ENCODE data around the gene MUC4. TPM values are rescaled to one million over a fixed set of nuclear protein-coding genes. Genes with fewer than 3 reads are reported as not detected.
"Not testable (repeated sequence)": the region's sequence is repeated elsewhere in the genome, so short reads cannot be mapped to it uniquely, and the experiment has no call there.

Gene MUC4
- total and polyA plus RNA-seq, 2 donors from 2014 or later = 0.19 TPM; not detected in 1

- FAIRE-seq (no peak), DNase-seq (peak; percentile 71 to 82 (median 76))
- H3K27me3 ChIP-seq (ENCODE audit: control insufficient read depth, insufficient read depth, low read length) = no peaks in the 10 kb centered on the region
- no peak overlapping the region for H3K4me3 ChIP-seq (ENCODE audit: low read length in 3 of 3)
- H3K9me3 ChIP-seq (ENCODE audit: control insufficient read depth in 2 of 3, insufficient read depth in 1 of 3, low read length in 3 of 3) = no peaks in the 10 kb centered on the region
- no peak for TF ChIP-seq CTCF (IDR thresholded peaks at IDR 0.05; ENCODE audit: borderline replicate concordance, extremely low read depth, insufficient read depth)
- intact Hi-C loops (cut with DNase I) = no loop called here
- no peak overlapping the region for H3K9ac ChIP-seq (ENCODE audit: low read length in 3 of 3)
- peaks cover 0 to 7% (median under 1%) of the 10 kb centered on the region in 3 donors for H3K4me1 ChIP-seq (ENCODE audit: control insufficient read depth in 2 of 3, insufficient read depth in 2 of 3, low read depth in 1 of 3, low read length in 3 of 3)
- H3K36me3 ChIP-seq (ENCODE audit: control insufficient read depth in 2 of 3, insufficient read depth in 3 of 3, low read length in 3 of 3) = peaks cover 0 to 47% (median 34%) of the 10 kb centered on the region in 3 donors
- no peak overlapping the region for H3K27ac ChIP-seq (ENCODE audit: low read depth in 2 of 2, low read length in 2 of 2)
Measured at GRCh38 chr3:195732940-195733339, 78.8 kb downstream of the MUC4 start.

GRCh38 chr3:195731356-195731905 lies 80.3 kb downstream of the MUC4 start:
- H3K4me1 ChIP-seq (ENCODE audit: control insufficient read depth in 2 of 3, insufficient read depth in 2 of 3, low read depth in 1 of 3, low read length in 3 of 3) = peaks cover 0 to 7% (median 4%) of the 10 kb centered on the region in 3 donors
- DNase-seq = peak in 1 of 5 donors; percentile 51
- H3K36me3 ChIP-seq (ENCODE audit: control insufficient read depth in 2 of 3, insufficient read depth in 3 of 3, low read length in 3 of 3) = peaks cover 0 to 40% (median 29%) of the 10 kb centered on the region in 3 donors
- intact Hi-C loops (cut with DNase I) = no loop called here
- H3K4me3 ChIP-seq (ENCODE audit: low read length in 3 of 3) = no peak overlapping the region
- H3K27me3 ChIP-seq (ENCODE audit: control insufficient read depth, insufficient read depth, low read length) = no peaks in the 10 kb centered on the region
- H3K27ac ChIP-seq (ENCODE audit: low read depth in 2 of 2, low read length in 2 of 2) = no peak overlapping the region
- no peak for TF ChIP-seq CTCF (IDR thresholded peaks at IDR 0.05; ENCODE audit: borderline replicate concordance, extremely low read depth, insufficient read depth)
- no peak overlapping the region for H3K9ac ChIP-seq (ENCODE audit: low read length in 3 of 3)
- H3K9me3 ChIP-seq (ENCODE audit: control insufficient read depth in 2 of 3, insufficient read depth in 1 of 3, low read length in 3 of 3) = no peaks in the 10 kb centered on the region
- no peak for FAIRE-seq

DNA sequence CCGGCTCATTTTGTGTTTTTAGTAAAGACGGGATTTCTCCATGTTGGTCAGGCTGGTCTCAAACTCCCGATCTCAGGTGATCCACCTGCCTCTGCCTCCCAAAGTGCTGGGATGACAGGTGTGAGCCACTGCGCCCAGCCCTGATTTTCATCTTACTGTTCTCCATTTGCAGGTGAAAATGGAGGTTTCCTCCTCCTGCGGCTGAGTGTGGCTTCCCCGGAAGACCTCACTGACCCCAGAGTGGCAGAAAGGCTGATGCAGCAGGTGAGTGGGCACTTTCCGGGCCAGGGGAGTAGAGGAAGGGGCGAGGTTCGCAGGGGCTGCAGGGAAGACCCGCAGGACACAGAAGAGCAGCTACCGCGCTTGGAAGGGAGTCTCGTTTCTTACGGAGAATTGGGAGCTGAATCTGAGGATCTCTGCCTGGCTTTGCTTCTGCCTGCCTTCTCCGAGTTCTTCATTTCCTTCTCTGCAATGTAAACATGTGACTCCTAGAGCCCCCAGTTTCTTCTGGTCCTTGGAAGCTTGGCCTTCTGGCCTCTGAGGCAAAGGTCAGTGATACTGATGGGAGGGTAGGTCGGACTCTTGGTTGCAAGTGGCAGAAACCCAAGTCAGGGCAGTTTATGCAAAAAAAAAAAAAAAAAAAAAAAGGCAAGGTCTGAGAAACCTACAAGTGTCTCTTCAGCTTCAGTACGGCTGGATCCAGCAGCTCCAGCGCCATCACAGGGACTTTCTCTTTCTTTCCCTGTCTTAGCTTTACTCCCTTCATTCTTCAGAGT lies 82.1 kb downstream of the MUC4 start:
- Histone ChIP-seq H3K9me3 (ENCODE audit: control insufficient read depth in 2 of 3, insufficient read depth in 1 of 3, low read length in 3 of 3) (no peaks in the 10 kb centered on the region), H3K9ac (ENCODE audit: low read length in 3 of 3) (no peak overlapping the region), H3K27me3 (ENCODE audit: control insufficient read depth, insufficient read depth, low read length) (no peaks in the 10 kb centered on the region), H3K4me3 (ENCODE audit: low read length in 3 of 3) (no peak overlapping the region), H3K27ac (ENCODE audit: low read depth in 2 of 2, low read length in 2 of 2) (peak overlapping the region in 1 of 2 donors; percentile 43), H3K36me3 (ENCODE audit: control insufficient read depth in 2 of 3, insufficient read depth in 3 of 3, low read length in 3 of 3) (peaks cover 0 to 26% (median 18%) of the 10 kb centered on the region in 3 donors), H3K4me1 (ENCODE audit: control insufficient read depth in 2 of 3, insufficient read depth in 2 of 3, low read depth in 1 of 3, low read length in 3 of 3) (peaks cover 0 to 7% (median 4%) of the 10 kb centered on the region in 3 donors)
- FAIRE-seq = no peak
- DNase-seq = peak in 1 of 5 donors; percentile 74
- intact Hi-C loops (cut with DNase I) = no loop called here
- no peak for TF ChIP-seq CTCF (IDR thresholded peaks at IDR 0.05; ENCODE audit: borderline replicate concordance, extremely low read depth, insufficient read depth)

DNA sequence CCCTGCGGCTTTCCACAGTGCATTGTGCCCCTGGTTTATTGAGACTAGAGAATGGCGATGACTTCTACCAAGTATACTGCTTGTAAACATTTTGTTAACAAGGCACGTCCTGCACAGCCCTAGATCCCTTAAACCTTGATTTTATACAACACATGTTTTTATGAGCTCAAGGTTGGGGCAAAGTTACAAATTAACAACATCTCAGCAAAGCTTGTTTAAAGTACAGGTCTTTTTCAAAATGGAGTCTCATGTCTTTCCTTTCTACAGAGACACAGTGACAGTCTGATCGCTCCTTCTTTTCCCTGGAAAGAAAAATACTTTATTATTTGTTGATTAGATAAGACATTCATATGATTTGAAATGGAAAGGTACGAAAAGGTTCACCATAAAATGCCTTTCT lies 82.9 kb downstream of the MUC4 start:
- intact Hi-C loops (cut with DNase I) = not testable (repeated sequence)

More for the DNA sequence above, 82.9 kb downstream of the MUC4 start:
- FAIRE-seq; H3K9ac ChIP-seq (ENCODE audit: low read length in 3 of 3); H3K9me3 ChIP-seq (ENCODE audit: control insufficient read depth in 2 of 3, insufficient read depth in 1 of 3, low read length in 3 of 3); H3K4me3 ChIP-seq (ENCODE audit: low read length in 3 of 3); H3K27me3 ChIP-seq (ENCODE audit: control insufficient read depth, insufficient read depth, low read length); H3K4me1 ChIP-seq (ENCODE audit: control insufficient read depth in 2 of 3, insufficient read depth in 2 of 3, low read depth in 1 of 3, low read length in 3 of 3): not testable (repeated sequence)
- peaks cover 0 to 26% (median 17%) of the 10 kb centered on the region in 3 donors for H3K36me3 ChIP-seq (ENCODE audit: control insufficient read depth in 2 of 3, insufficient read depth in 3 of 3, low read length in 3 of 3)
- peak overlapping the region in 1 of 2 donors; percentile 71 for H3K27ac ChIP-seq (ENCODE audit: low read depth in 2 of 2, low read length in 2 of 2)
- peak in 1 of 5 donors; percentile 45 for DNase-seq
